Activated CD4-positive, alpha-beta T cell treated with anti-CD3 and anti-CD28 coated beads, Interleukin-2, amount 50 U/mL, for 24 hours (primary cell): ENCODE measurements around the gene ZDHHC7.
"Not testable (repeated sequence)": the region's sequence is repeated elsewhere in the genome, so short reads cannot be mapped to it uniquely, and the experiment has no call there.

Source experiments
- DNase-seq, 2 donors: peaks; one replicate each; pipeline ENCODE4 v3.0.0-alpha.2; 2020; ENCODE audit warnings: low read depth in 1 of 2, low spot score in 1 of 2

Gene ZDHHC7

DNA sequence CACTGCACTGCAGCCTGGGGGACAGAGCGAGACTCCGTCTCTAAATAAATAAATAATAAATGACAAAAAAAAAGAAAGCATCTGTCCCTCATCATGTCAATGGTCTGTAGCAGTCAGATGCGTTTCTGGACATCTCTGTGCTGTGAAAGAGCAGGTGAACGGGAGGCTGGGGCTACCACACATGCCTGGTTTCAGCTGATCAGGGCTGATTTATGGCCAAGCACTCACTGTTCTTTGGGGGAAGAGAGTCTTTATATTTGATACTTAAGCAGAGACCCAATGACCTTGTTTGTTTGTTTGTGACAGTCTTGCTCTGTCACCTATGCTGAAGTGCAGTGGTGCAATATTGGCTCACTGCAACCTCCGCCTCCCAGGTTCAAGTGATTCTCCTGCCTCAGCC, 33.7 kb upstream of the ZDHHC7 start:
- no peak for DNase-seq

- no peak for DNase-seq
These were observed 31.3 kb upstream of the ZDHHC7 start for GRCh38 chr16:85042606-85043005.

- DNase-seq = no peak
These were observed 30.8 kb upstream of the ZDHHC7 start for GRCh38 chr16:85042167-85042526.

- no peak for DNase-seq
These were observed 30.2 kb upstream of the ZDHHC7 start for GRCh38 chr16:85041219-85042166.

- no peak for DNase-seq
These were observed 29.4 kb upstream of the ZDHHC7 start for GRCh38 chr16:85040685-85041084.

- no peak for DNase-seq
These were observed 26.4 kb upstream of the ZDHHC7 start for GRCh38 chr16:85037721-85038120.

DNA sequence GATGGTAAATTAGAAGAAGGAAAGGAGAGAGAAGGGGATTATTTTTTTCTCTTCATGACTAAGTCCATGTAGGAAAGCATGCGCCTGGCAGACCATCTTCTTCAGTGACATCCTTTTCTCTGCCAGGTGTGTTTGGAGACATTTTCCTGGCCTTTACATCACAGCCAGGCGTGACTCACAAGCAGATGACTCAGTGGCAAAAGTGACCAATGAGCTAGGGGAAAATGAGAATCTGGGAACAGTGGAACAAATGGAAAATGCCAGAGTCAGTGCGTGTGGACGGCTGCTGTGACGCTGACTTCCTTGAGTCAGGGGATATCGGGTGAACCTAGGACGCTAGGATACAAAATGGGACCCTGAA, 25.7 kb upstream of the ZDHHC7 start:
- no peak for DNase-seq

- DNase-seq = no peak
These were observed 25.1 kb upstream of the ZDHHC7 start for GRCh38 chr16:85036236-85037049.

DNA sequence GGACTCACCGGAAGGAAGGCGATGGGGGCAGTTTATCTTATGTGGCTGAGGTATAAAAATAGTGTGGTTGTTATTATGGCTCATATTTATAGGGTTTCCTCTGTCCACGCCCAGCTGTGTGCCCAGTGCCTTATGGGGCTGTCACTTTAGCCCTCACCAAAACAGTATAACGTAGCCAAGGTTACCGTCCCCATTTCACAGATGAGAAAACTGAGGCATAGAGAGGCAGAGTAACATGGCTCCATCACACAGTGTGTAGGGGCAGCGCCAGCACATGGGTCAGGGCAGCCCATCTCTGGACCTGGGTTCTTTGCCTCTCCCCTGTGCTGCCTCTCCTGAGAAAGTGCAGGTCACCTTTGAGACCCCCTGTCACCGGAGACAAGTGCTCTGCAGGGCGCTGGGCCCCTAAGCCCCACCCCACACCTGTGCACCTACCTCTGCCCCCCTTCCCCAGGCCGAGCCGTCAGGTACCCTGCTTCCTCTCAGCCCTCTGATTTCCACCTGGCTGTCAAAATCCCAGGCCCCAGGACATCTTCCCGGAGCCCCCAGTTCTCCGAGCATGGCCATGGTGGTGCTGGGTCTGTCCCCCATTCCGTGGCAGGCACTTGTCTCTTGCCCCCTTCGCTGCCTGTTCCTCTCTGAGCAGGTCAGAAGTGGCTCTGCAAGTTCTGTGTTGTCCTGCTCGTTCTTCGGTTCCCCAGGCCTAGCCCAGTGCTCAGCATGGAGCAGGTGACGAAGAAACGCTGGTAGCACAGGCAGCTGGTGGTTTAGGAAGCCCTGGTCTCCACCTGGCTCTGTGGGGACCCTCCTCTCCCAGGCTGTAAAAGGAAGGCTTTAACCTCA, 23.5 kb upstream of the ZDHHC7 start:
- no peak for DNase-seq

GRCh38 chr16:85033171-85033570, 21.8 kb upstream of the ZDHHC7 start:
- no peak for DNase-seq

DNA sequence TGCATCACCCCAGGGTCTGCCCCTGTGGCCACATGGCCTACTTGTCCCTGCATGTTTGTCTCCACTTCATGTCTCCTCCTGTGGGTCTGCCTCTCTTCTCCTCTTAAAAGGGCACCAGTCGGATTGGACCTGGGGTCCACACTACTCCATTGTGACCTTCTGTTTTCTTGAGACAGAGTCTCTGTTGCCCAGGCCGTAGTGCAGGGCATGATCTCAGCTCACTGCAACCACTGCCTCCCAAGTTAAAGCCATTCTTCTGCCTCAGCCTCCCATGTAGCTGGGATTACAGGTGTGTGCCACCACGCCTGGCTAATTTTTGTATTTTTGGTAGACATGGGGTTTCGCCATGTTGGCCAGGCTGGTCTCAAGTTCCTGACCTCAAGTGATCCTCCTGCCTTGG, 20.9 kb upstream of the ZDHHC7 start:
- not testable (repeated sequence) for DNase-seq

- DNase-seq = no peak
These were observed 20.1 kb upstream of the ZDHHC7 start for GRCh38 chr16:85031451-85031850.

GRCh38 chr16:85029981-85030401, 18.7 kb upstream of the ZDHHC7 start:
- no peak for DNase-seq

DNA sequence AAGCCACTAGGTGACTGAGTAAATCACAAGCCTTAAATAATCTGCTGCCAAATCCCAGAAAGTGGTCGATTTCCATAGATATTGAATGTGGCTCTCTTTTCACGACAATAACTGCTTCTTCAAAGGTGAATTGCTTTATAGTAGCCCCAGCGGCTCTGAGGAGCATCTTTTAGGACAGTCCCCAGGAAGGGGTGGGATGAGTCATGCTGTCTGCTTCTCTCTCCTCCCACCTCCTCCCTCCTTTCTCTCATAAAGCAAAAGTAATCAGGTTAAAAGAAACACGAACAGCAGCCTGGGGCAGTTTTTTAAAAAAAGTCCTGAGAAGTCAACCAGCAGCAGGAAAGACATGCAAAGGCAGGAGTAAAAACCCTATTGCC, 18.1 kb upstream of the ZDHHC7 start:
- DNase-seq = peak in 1 of 2 donors; percentile 65

- peak; percentile 40 to 76 for DNase-seq
These were observed 17.5 kb upstream of the ZDHHC7 start for GRCh38 chr16:85028685-85029407.

GRCh38 chr16:85027958-85028684, 16.8 kb upstream of the ZDHHC7 start:
- no peak for DNase-seq

DNA sequence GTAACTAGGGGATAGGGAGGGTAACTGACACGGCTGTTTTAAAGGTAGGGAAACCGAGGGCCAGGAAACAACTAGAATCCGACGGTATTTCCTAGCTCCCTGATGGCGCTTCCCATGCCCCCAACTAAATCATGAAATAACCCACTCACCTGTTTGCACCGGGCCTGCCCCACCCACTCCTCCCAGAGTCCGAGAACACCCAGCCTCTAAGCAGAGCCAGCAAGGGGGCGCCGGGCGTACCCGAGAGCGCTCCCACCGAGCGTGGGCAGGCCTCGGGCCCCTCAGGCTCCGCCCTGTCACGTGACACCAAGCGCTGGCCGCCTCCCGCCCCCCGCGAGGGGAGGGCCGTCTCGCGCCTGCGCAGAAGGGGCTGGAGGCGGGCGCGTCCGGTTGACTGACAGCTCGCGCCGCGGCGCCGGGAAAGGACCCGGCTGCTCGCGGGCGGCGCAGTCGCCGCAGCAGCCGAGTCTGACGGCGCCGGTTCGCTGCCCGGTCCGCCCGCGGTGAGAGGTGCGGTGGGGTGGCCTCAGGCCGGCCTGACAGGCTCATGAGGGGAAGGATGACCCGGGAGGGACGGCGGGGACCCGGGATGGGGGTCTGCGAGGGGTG, 16.1 kb upstream of the ZDHHC7 start, which contains the start of gene KIAA0513:
TSS of gene KIAA0513 (plus strand) at position 447 of the 609 bp plus-strand sequence. CDS start 39,277 bp downstream, outside the sequence.
- DNase-seq = peak; percentile 92

- no peak for DNase-seq
These were observed 15.4 kb upstream of the ZDHHC7 start for GRCh38 chr16:85026703-85027102.
